ENCODE results near the gene RIN1. TPM values are rescaled to one million over a fixed set of nuclear protein-coding genes. Genes with fewer than 3 reads are reported as not detected.

Gene RIN1
- total and polyA plus RNA-seq, 2 of the 13 experiments (the other 11 are each of a cell fraction or from before 2014, with no cell fraction given): 2.4 to 4.1 TPM

DNA sequence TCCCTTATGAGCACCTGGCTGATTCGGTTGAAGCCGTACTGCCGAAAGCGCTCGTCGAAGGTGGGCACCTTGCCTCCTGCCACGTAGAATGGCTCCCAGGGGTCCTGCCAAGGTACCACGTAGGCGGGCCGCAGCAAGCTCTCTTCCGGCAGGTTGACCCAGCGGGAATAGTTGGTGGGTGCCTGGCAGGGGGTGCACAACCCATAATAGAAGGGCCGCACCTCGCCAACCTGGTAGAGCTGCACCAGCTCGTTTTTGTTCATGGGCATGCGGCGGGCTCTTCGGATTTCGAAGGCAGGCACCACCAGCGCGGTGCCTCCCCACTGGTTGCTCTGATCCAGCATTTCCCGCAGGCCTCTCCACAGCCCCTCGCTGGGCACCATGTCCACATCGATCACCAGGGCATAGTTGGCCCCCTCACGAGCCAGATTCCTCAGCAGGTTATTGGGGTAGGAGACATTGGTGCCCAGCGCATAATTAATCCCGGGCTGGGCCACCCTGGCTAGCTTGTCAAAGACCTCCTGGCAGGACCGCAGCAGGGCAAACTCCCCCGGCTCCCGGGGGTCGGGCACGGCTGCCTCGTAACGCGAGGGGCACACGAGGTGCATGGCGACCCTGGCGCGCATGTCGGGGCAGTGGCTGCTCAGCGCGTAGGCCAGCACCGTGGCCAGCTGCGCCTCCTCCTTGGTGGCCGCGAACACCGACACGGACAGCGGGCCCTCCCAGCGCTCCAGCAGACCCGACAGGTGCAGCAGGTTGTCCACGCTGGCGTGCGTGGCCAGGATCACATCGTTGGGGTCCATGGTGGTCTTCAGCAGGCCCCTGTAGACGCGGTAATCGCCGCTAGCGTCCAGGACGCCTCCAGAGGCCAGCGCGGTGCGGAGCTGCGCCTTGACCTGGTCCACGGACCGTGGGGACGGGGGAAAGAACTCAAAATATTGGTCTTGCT, 10.5 kb upstream of the RIN1 start (continued):
- TF ChIP-seq, protein P1, sequence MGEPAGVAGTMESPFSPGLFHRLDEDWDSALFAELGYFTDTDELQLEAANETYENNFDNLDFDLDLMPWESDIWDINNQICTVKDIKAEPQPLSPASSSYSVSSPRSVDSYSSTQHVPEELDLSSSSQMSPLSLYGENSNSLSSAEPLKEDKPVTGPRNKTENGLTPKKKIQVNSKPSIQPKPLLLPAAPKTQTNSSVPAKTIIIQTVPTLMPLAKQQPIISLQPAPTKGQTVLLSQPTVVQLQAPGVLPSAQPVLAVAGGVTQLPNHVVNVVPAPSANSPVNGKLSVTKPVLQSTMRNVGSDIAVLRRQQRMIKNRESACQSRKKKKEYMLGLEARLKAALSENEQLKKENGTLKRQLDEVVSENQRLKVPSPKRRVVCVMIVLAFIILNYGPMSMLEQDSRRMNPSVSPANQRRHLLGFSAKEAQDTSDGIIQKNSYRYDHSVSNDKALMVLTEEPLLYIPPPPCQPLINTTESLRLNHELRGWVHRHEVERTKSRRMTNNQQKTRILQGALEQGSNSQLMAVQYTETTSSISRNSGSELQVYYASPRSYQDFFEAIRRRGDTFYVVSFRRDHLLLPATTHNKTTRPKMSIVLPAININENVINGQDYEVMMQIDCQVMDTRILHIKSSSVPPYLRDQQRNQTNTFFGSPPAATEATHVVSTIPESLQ (CRISPR knock-in tag; conservative IDR thresholded peaks at IDR 0.05): no peak
- TF ChIP-seq TBX3 (IDR thresholded peaks at IDR 0.05; ENCODE audit: borderline replicate concordance): no peak
- no peak for TF ChIP-seq ARNT2 (CRISPR knock-in tag; IDR thresholded peaks at IDR 0.05; ENCODE audit: low read depth)
- TF ChIP-seq ZNF598 (CRISPR knock-in tag; IDR thresholded peaks at IDR 0.05; ENCODE audit: borderline replicate concordance): no peak
- TF ChIP-seq SPEN (CRISPR knock-in tag; IDR thresholded peaks at IDR 0.05; ENCODE audit: low read depth): peak; percentile 61; the same call in 1 of the 2 replicates
- TF ChIP-seq PHF8 (CRISPR knock-in tag; IDR thresholded peaks at IDR 0.05): no peak; the same call in none of the 2 replicates
- TF ChIP-seq IKZF4 (CRISPR knock-in tag; IDR thresholded peaks at IDR 0.05; ENCODE audit: borderline replicate concordance, low read depth, not compliant biosample characterization): no peak
- TF ChIP-seq ZNF44 (CRISPR knock-in tag; IDR thresholded peaks at IDR 0.05): no peak
- TF ChIP-seq, protein P2, sequence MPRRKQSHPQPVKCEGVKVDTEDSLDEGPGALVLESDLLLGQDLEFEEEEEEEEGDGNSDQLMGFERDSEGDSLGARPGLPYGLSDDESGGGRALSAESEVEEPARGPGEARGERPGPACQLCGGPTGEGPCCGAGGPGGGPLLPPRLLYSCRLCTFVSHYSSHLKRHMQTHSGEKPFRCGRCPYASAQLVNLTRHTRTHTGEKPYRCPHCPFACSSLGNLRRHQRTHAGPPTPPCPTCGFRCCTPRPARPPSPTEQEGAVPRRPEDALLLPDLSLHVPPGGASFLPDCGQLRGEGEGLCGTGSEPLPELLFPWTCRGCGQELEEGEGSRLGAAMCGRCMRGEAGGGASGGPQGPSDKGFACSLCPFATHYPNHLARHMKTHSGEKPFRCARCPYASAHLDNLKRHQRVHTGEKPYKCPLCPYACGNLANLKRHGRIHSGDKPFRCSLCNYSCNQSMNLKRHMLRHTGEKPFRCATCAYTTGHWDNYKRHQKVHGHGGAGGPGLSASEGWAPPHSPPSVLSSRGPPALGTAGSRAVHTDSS (CRISPR knock-in tag; conservative IDR thresholded peaks at IDR 0.05): no peak
- no peak for TF ChIP-seq NFRKB (IDR thresholded peaks at IDR 0.05)
- no peak for TF ChIP-seq HMG20A (CRISPR knock-in tag; IDR thresholded peaks at IDR 0.05; ENCODE audit: borderline replicate concordance)
- no peak for TF ChIP-seq BRD4 (CRISPR knock-in tag; IDR thresholded peaks at IDR 0.05)
- TF ChIP-seq REXO4 (CRISPR knock-in tag; IDR thresholded peaks at IDR 0.05; ENCODE audit: borderline replicate concordance): no peak
- TF ChIP-seq PTBP1 (IDR thresholded peaks at IDR 0.05; ENCODE audit: low read depth, low read length, poor library complexity, severe bottlenecking): no peak
- no peak for TF ChIP-seq FOSL1 (CRISPR knock-in tag; IDR thresholded peaks at IDR 0.05; ENCODE audit: borderline replicate concordance)
- TF ChIP-seq RBAK (CRISPR knock-in tag; IDR thresholded peaks at IDR 0.05): no peak
- no peak for TF ChIP-seq CREM (IDR thresholded peaks at IDR 0.05)
- no peak for TF ChIP-seq CREM (CRISPR knock-in tag; IDR thresholded peaks at IDR 0.05)
- TF ChIP-seq SKI (IDR thresholded peaks at IDR 0.05; ENCODE audit: partially characterized antibody): no peak
- no peak for TF ChIP-seq ATM (IDR thresholded peaks at IDR 0.05; ENCODE audit: borderline replicate concordance)
- peak; percentile 56; the same call in 1 of the 2 replicates for TF ChIP-seq HES4 (CRISPR knock-in tag; IDR thresholded peaks at IDR 0.05; ENCODE audit: borderline replicate concordance)
- TF ChIP-seq ZMYM3 (CRISPR knock-in tag; IDR thresholded peaks at IDR 0.05): no peak
- TF ChIP-seq FOXA1 (IDR thresholded peaks at IDR 0.05): no peak
- TF ChIP-seq FOXA1 (CRISPR knock-in tag; IDR thresholded peaks at IDR 0.05): no peak
- no peak for TF ChIP-seq FOSL2 (CRISPR knock-in tag; IDR thresholded peaks at IDR 0.05)
- TF ChIP-seq ZNF766 (CRISPR knock-in tag; IDR thresholded peaks at IDR 0.05; ENCODE audit: borderline replicate concordance): no peak
- no peak for TF ChIP-seq NBN (conservative IDR thresholded peaks at IDR 0.05)
- no peak for TF ChIP-seq ZNF850 (CRISPR knock-in tag; conservative IDR thresholded peaks at IDR 0.05)
- TF ChIP-seq, protein P3, sequence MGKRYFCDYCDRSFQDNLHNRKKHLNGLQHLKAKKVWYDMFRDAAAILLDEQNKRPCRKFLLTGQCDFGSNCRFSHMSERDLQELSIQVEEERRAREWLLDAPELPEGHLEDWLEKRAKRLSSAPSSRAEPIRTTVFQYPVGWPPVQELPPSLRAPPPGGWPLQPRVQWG (CRISPR knock-in tag; IDR thresholded peaks at IDR 0.05; ENCODE audit: borderline replicate concordance, low read depth): no peak

All from HepG2 (cell line).